ENCODE results near the gene GSE1.

The GSE1 gene

DNA sequence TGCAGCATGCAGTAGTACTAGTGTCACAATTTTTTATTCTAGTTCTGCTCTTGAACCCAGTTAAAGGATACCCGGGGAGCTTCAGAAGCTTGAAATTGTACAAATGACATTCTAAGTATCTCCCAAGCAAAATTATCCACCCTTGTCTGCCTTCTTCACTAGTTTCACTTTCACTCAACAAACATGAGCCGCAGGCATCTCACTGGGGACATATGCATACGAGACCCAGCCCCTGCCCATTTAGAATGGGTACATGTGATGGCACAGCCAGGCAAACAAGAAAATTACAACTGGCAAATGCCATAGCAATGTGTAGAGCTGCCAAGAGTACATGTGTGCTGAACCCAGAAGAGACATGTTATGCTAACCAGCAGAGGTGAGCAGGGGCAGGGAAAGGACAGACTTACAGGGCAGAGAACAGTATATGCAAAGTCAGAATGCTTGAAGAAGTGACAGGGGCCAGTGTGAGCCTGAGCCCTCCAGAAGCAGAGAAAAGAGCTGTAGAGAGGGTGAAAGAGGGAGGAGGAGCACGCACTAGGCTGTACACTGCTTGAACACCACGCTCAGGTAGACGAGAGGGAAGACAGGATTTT, 67.3 kb downstream of the GSE1 start:
- TF ChIP-seq, protein P1, sequence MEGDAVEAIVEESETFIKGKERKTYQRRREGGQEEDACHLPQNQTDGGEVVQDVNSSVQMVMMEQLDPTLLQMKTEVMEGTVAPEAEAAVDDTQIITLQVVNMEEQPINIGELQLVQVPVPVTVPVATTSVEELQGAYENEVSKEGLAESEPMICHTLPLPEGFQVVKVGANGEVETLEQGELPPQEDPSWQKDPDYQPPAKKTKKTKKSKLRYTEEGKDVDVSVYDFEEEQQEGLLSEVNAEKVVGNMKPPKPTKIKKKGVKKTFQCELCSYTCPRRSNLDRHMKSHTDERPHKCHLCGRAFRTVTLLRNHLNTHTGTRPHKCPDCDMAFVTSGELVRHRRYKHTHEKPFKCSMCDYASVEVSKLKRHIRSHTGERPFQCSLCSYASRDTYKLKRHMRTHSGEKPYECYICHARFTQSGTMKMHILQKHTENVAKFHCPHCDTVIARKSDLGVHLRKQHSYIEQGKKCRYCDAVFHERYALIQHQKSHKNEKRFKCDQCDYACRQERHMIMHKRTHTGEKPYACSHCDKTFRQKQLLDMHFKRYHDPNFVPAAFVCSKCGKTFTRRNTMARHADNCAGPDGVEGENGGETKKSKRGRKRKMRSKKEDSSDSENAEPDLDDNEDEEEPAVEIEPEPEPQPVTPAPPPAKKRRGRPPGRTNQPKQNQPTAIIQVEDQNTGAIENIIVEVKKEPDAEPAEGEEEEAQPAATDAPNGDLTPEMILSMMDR (IDR thresholded peaks at IDR 0.05; ENCODE audit: low read depth, low read length, poor library complexity, severe bottlenecking), result no peak
- no peak for TF ChIP-seq EZH2phosphoT487 (IDR thresholded peaks at IDR 0.05; ENCODE audit: borderline replicate concordance, low read length)
- Histone ChIP-seq H3K27me3 (ENCODE audit: control insufficient read depth, low read length) (no peaks in the 10 kb centered on the region), H3K9me2 (replicated peaks; ENCODE audit: control insufficient read depth, low read length) (no peaks in the 10 kb centered on the region), H4K20me1 (ENCODE audit: control insufficient read depth, insufficient read depth, low read depth, low read length) (peaks cover 22% of the 10 kb centered on the region), H3K79me2 (ENCODE audit: control insufficient read depth, low read length) (peaks cover 46% of the 10 kb centered on the region), H3K27ac (ENCODE audit: low read depth, low read length) (no peak overlapping the region), H3K9me3 (ENCODE audit: control insufficient read depth, insufficient read depth, low read length) (no peaks in the 10 kb centered on the region), H3K36me3 (ENCODE audit: control insufficient read depth, low read length) (peaks cover 93% of the 10 kb centered on the region), H3K4me1 (ENCODE audit: control insufficient read depth, low read length) (peaks cover 14% of the 10 kb centered on the region), H3K4me3 (ENCODE audit: low read length) (no peak overlapping the region), H3K4me2 (ENCODE audit: low read length) (no peak overlapping the region), H3F3A (ENCODE audit: control insufficient read depth, insufficient read depth) (peaks cover 11% of the 10 kb centered on the region)

DNA sequence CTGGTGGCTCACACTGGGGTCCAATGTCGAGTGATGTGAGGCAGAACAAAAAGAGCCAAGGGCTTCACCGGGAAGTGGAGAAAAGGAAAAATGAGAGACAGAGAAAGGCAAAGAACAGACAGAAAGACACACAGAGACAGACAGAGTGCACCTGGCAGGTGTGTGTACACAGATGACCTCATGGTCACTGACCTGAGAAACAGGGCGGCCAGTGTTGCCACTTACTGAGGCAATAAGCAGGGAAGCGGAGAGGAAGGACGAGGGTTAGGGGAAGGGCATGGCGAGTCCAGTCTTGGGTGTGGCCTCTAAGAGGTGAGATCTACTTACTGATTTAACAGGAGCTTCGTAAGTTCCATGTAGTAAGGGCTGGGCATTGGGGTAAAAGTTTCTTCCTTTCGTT, 68.1 kb downstream of the GSE1 start:
- Histone ChIP-seq H3K4me2 (ENCODE audit: low read length) (no peak overlapping the region), H3K27ac (ENCODE audit: low read depth, low read length) (no peak overlapping the region), H3K9me3 (ENCODE audit: control insufficient read depth, insufficient read depth, low read length) (no peaks in the 10 kb centered on the region), H3K36me3 (ENCODE audit: control insufficient read depth, low read length) (peaks cover 90% of the 10 kb centered on the region), H3K4me3 (ENCODE audit: low read length) (no peak overlapping the region), H3K4me1 (ENCODE audit: control insufficient read depth, low read length) (peaks cover 21% of the 10 kb centered on the region), H4K20me1 (ENCODE audit: control insufficient read depth, insufficient read depth, low read depth, low read length) (peaks cover 26% of the 10 kb centered on the region), H3K27me3 (ENCODE audit: control insufficient read depth, low read length) (no peaks in the 10 kb centered on the region), H3K9me2 (replicated peaks; ENCODE audit: control insufficient read depth, low read length) (no peaks in the 10 kb centered on the region), H3F3A (ENCODE audit: control insufficient read depth, insufficient read depth) (peaks cover 17% of the 10 kb centered on the region), H3K79me2 (ENCODE audit: control insufficient read depth, low read length) (peaks cover 54% of the 10 kb centered on the region)
- TF ChIP-seq, protein P1 (IDR thresholded peaks at IDR 0.05; ENCODE audit: low read depth, low read length, poor library complexity, severe bottlenecking), result no peak
- no peak for TF ChIP-seq EZH2phosphoT487 (IDR thresholded peaks at IDR 0.05; ENCODE audit: borderline replicate concordance, low read length)

DNA sequence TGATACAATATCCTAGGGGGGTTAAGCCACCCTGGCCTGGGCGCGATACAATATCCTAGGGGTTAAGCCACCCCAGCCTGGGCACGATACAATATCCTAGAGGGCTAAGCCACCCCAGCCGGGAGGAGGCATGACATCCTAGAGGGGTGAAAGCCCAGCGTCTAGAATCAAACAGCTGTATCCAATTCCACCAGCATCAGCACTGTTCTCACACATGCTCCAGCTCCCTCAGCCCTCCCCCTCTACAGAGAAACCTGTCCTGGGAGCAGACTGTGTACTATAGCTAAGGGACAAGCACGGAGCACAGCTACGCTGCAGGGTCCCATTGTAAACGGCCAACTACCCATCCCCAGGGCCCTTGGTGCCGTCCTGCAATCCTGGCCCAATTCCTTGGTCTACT, 69.4 kb downstream of the GSE1 start:
- no peaks in the 10 kb centered on the region for H3K9me3 ChIP-seq (ENCODE audit: control insufficient read depth, insufficient read depth, low read length)
- TF ChIP-seq EZH2phosphoT487 (IDR thresholded peaks at IDR 0.05; ENCODE audit: borderline replicate concordance, low read length), result no peak
- TF ChIP-seq, protein P1 (IDR thresholded peaks at IDR 0.05; ENCODE audit: low read depth, low read length, poor library complexity, severe bottlenecking), result no peak
- peaks cover 26% of the 10 kb centered on the region for H4K20me1 ChIP-seq (ENCODE audit: control insufficient read depth, insufficient read depth, low read depth, low read length)
- H3K9me2 ChIP-seq (replicated peaks; ENCODE audit: control insufficient read depth, low read length), result no peaks in the 10 kb centered on the region
- H3F3A ChIP-seq (ENCODE audit: control insufficient read depth, insufficient read depth), result peaks cover 24% of the 10 kb centered on the region
- H3K4me2 ChIP-seq (ENCODE audit: low read length), result no peak overlapping the region
- H3K79me2 ChIP-seq (ENCODE audit: control insufficient read depth, low read length), result peaks cover 62% of the 10 kb centered on the region
- peaks cover 33% of the 10 kb centered on the region for H3K4me1 ChIP-seq (ENCODE audit: control insufficient read depth, low read length)
- H3K4me3 ChIP-seq (ENCODE audit: low read length), result no peak overlapping the region
- H3K27me3 ChIP-seq (ENCODE audit: control insufficient read depth, low read length), result no peaks in the 10 kb centered on the region
- H3K36me3 ChIP-seq (ENCODE audit: control insufficient read depth, low read length), result peaks cover 93% of the 10 kb centered on the region
- no peak overlapping the region for H3K27ac ChIP-seq (ENCODE audit: low read depth, low read length)

Measured in DOHH2 (cell line).